Esophagus (tissue), 2 donors: Measurements from ENCODE around the gene CR1L. TPM values are rescaled to one million over a fixed set of nuclear protein-coding genes. Genes with fewer than 3 reads are reported as not detected.
"Not testable (repeated sequence)": the region's sequence is repeated elsewhere in the genome, so short reads cannot be mapped to it uniquely, and the experiment has no call there.

Experiments used
- H3K27ac ChIP-seq, 2 donors: one replicate each; pipeline ENCODE4 v1.5.1; 2013; ENCODE audit warnings: low read depth in 2 of 2, mild to moderate bottlenecking in 2 of 2, inconsistent platforms in 1 of 2, low read length in 1 of 2, moderate library complexity in 1 of 2
- H3K27me3 ChIP-seq, 2 donors: one replicate each; pipeline ENCODE4 v1.6.1; 2013; ENCODE audit warnings: low read length in 2 of 2, control low read depth in 1 of 2, mild to moderate bottlenecking in 1 of 2; ENCODE audit not compliant: insufficient read depth in 2 of 2, control insufficient read depth in 1 of 2
- H3K36me3 ChIP-seq, 2 donors: one replicate each; pipeline ENCODE4 v1.6.1; 2013; ENCODE audit warnings: low read length in 1 of 2; ENCODE audit not compliant: control insufficient read depth in 2 of 2, insufficient read depth in 2 of 2
- H3K4me1 ChIP-seq, 2 donors: one replicate each; pipeline ENCODE4 v1.6.1; 2013; ENCODE audit warnings: low read length in 1 of 2; ENCODE audit not compliant: control insufficient read depth in 2 of 2, insufficient read depth in 2 of 2
- H3K4me3 ChIP-seq, 2 donors: one replicate each; pipeline ENCODE4 v1.5.1; 2013; ENCODE audit warnings: low read length in 2 of 2, mild to moderate bottlenecking in 2 of 2, low read depth in 1 of 2, moderate library complexity in 1 of 2
- H3K9me3 ChIP-seq, 2 donors: one replicate each; pipeline ENCODE4 v1.6.1; 2013; ENCODE audit warnings: mild to moderate bottlenecking in 2 of 2, low read depth in 1 of 2, low read length in 1 of 2, moderate library complexity in 1 of 2; ENCODE audit not compliant: control insufficient read depth in 2 of 2, insufficient read depth in 1 of 2
- WGBS, 2 donors: extraction: QIAGEN DNeasy Blood & Tissue Kit; methylation state at CpG; one replicate each; pipeline ENCODE4 v1.1.7; 2013; 5-methylcytosine and 5-hydroxymethylcytosine counted together
- polyA plus RNA-seq, 2 donors: library from polyadenylated mRNA; stranded (reverse); fragments of 200-250 nt; gene quantifications; one replicate each; pipeline ENCODE4 v1.2.3, GENCODE V29; 2013
- donor health status: healthy with polysubstance abuse.
- donor health status: Bipolar disorder and iron deficiency.

CR1L gene
- polyA plus RNA-seq, 2 donors, result not detected

- H3K27me3 ChIP-seq, H3K27ac ChIP-seq, H3K4me3 ChIP-seq, H3K36me3 ChIP-seq, H3K9me3 ChIP-seq, H3K4me1 ChIP-seq: not testable (repeated sequence)
- WGBS, 2 donors, result 81 to 85% methylated on average over 8 of the region's 8 CpGs
Observed at GRCh38 chr1:207737503-207738157, 92.7 kb downstream of the CR1L start.

DNA sequence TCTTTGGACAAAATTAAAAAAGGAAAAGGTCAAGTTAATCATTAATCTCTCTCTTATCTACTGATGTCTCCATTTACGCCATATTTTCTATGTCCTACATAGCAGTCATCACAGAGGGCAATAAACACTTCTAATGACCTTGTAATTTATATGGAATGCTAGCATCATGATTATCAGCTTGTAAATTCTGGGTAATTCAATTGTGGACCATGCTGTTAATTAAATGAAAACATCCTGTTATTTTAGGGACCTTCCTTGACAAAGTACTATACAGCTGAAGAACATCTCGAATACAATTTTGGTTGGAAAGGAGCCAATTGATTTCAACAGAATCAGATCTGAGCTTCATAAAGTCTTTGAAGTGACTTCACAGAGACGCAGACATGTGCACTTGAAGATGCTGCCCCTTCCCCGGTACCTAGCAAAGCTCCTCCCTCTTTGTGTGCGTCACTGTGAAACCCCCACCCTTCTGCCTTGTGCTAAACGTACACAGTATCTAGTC lies 93.3 kb downstream of the CR1L start:
- not testable (repeated sequence) for H3K4me3 ChIP-seq, H3K4me1 ChIP-seq, H3K36me3 ChIP-seq, H3K27me3 ChIP-seq, H3K27ac ChIP-seq, H3K9me3 ChIP-seq
- 28 to 41% methylated on average over 6 of the region's 6 CpGs for WGBS, 2 donors

- no peaks in the 10 kb centered on the region for H3K36me3 ChIP-seq
- no peaks in the 10 kb centered on the region for H3K9me3 ChIP-seq
- H3K4me1 ChIP-seq, result no peaks in the 10 kb centered on the region
- no peak overlapping the region for H3K27ac ChIP-seq
- H3K4me3 ChIP-seq, result no peak overlapping the region
- WGBS, 2 donors, result 67 to 82% methylated on average over 2 of the region's 2 CpGs
- no peaks in the 10 kb centered on the region for H3K27me3 ChIP-seq
Observed at GRCh38 chr1:207740207-207740606, 95.3 kb downstream of the CR1L start.

DNA sequence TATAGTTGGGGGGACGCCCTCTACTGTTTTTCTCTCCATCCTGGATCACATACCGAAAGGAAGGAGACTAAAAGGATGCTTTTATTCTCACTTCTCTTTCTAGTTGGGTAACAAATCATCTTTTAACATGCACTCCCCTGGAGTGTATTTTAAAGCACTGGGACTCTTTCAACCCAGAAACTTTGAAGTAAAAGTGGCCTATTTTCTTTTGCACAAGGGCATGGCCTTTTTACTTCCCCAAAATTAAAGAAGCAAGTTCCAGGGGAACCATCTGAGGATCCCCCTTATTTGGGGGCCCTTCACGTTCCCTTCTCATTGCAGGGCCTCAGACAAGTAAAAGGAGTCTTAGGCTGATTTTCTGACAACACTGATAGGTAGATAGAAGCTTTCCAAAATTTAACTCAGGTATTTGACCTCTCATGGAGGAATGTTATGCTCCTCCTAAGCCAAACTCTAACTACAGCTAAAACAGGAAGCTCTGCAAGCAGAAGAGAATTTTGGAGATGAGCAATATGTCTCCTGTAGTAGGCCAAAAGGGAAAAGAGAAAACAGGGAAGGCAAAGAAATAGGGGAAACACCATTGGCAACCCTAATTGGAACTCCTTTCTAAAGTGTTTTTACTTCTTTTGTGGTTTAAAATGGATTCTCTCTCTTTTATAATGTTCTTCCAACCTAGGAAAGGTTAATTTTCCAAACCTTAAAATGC lies 98.1 kb downstream of the CR1L start:
- H3K27me3 ChIP-seq, result no peaks in the 10 kb centered on the region
- no peaks in the 10 kb centered on the region for H3K9me3 ChIP-seq
- 93% methylated on average over 3 of the region's 3 CpGs for WGBS, 2 donors
- no peak overlapping the region for H3K4me3 ChIP-seq
- no peaks in the 10 kb centered on the region for H3K36me3 ChIP-seq
- H3K4me1 ChIP-seq, result no peaks in the 10 kb centered on the region
- no peak overlapping the region for H3K27ac ChIP-seq

DNA sequence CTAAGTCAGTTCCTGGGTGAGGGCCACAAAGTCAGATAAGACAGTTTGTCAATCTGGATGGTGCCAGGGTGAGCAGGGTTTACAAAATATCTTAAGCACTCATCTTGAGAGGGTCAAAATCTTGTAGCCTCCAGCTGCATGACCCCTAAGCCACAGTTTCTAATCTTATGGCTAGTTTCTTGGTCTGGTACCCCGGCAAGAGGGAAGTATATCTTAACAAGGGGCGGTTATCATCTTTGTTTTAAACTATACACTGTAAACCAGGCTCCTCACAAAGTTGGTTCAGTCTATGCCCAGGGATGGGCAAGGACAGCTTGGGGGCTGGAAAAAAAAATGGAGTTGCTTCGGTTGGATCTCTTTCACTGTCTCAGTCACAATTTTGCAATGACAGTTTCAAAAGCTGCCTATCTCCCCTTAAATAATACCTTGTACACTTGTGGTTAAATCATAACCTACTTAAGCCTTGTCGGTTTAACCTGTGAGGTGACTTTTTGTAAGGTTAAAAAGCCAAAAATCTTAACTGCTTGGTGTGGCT lies 99.1 kb downstream of the CR1L start:
- WGBS, 2 donors, result 93 to 95% methylated on average over 4 of the region's 4 CpGs
- Histone ChIP-seq H3K27me3 (no peaks in the 10 kb centered on the region), H3K9me3 (no peaks in the 10 kb centered on the region), H3K27ac (no peak overlapping the region), H3K4me3 (no peak overlapping the region), H3K4me1 (peaks cover 0 to 2% of the 10 kb centered on the region in 2 donors), H3K36me3 (no peaks in the 10 kb centered on the region)

- WGBS, 2 donors, result 40 to 65% methylated on average over 1 of the region's 1 CpG
- Histone ChIP-seq H3K36me3 (no peaks in the 10 kb centered on the region), H3K9me3 (no peaks in the 10 kb centered on the region), H3K4me3 (no peak overlapping the region), H3K4me1 (peaks cover 0 to 2% of the 10 kb centered on the region in 2 donors), H3K27ac (no peak overlapping the region), H3K27me3 (no peaks in the 10 kb centered on the region)
Observed at GRCh38 chr1:207745285-207745684, 100.4 kb downstream of the CR1L start.

DNA sequence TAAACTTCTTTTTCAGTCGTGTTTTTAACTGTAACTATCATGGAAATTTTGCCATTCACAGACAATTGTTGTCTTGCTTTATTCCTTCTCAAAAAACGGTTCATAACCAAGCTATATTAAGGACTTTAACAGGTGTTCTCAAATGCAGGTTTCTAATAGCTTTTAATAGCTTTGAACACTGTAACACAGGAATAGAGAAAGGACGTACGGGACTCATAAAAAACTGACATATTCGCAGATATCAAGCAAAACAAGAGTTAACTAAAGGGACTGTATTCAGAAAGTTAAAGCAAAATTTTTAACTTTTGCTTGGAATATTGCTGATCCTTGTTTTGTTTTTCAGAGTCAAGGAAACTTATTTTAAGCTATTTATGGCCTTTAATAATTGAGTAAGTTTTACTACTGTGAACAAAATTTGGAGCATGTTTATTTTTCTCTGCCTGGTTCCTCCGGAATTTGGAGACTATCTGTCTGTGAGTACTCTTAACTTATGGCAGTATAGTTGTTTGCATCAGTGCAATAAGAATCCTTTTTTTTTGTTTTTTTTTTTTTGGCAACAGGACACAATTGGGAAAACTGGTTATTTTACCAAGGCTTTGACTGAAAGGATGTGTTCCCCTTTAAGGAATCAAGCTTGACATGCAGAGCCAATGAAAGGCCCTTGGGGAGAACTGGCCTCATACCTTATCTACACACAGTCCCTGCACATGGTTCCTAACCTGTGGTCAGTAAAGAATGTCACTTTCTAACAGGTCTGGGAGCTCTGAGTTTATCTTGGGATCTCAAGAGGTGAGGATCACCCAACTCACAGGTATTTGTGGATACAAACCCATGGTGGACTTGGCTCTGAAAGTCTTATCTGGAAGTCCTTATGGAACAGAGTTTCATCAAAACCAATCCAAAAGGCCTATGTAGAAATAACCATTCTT lies 101.2 kb downstream of the CR1L start:
- WGBS, 2 donors, result 87 to 88% methylated on average over 6 of the region's 6 CpGs
- Histone ChIP-seq H3K27ac (no peak overlapping the region), H3K36me3 (no peaks in the 10 kb centered on the region), H3K27me3 (no peaks in the 10 kb centered on the region), H3K4me3 (no peak overlapping the region), H3K9me3 (no peaks in the 10 kb centered on the region), H3K4me1 (peaks cover 0 to 2% of the 10 kb centered on the region in 2 donors)

DNA sequence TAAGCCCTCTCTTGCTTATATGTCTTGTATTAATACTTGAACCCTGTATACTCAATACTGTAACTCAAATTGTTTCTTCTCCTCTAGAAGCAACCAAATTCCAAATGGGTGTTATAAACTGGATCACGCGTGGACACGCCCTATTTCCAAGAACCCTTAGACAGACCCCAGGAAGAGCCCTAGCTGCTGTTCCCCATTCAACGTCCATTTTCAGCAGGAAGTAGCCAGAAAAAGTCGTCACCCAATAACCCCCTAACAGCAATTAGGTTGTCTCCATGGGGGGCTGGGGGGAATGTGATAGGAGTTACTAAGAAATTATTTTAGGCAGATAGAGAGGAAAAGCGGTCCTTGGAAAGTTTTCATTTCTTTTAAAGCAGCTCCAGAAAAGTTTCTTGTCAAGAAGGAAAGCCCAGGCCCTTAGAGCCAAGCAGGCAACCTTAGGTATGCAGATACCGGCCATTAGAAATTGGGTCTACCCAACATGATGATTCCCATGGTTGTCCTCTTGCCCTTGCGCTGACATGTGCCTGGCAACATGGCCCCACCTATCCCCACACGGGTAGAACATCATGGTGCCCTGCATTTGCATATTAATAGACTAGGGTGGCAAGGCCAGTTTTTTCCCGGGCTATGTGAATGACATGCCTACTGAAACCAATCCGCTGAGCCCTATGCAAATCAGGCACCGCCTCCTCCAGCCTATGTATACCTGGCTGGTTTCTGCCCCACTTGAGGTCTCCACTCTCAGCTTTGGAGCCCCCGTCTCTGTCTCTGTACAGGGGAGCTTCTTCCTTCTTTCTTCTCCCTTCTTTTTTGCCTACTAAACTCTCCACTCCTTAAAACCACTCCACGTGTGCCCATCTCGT lies 102.9 kb downstream of the CR1L start:
- WGBS, 2 donors, result 91 to 92% methylated on average over 15 of the region's 15 CpGs
- Histone ChIP-seq H3K4me1 (peaks cover 2% of the 10 kb centered on the region in 2 donors), H3K27ac (no peak overlapping the region), H3K4me3 (no peak overlapping the region), H3K9me3 (no peaks in the 10 kb centered on the region), H3K36me3 (no peaks in the 10 kb centered on the region), H3K27me3 (no peaks in the 10 kb centered on the region)
